NT2/D1 (cell line): ENCODE data around the gene CD40.

ENCODE experiments used
- SUZ12 ChIP-seq: IDR thresholded peaks from 2 replicates; pipeline ENCODE4 v1.6.1; 2011; ENCODE audit not compliant: insufficient read length, insufficient read depth; ENCODE audit errors: extremely low read depth
- YY1 ChIP-seq: IDR thresholded peaks from 2 replicates; pipeline ENCODE4 v1.6.1; 2011; ENCODE audit not compliant: insufficient read length, insufficient read depth
- ZNF274 ChIP-seq: IDR thresholded peaks from 2 replicates; pipeline ENCODE4 v1.6.1; 2011; ENCODE audit warnings: mild to moderate bottlenecking, low read depth, low read length

GRCh38 chr20:46133886-46134654, 16.0 kb downstream of the CD40 start:
- TF ChIP-seq YY1 (no peak), SUZ12 (no peak), ZNF274 (no peak)
